GM18498 (cell line): ENCODE data around the gene EDC3.
"Not testable (repeated sequence)": the region's sequence is repeated elsewhere in the genome, so short reads cannot be mapped to it uniquely, and the experiment has no call there.

ENCODE experiments used
- ATAC-seq: cut with Tn5 transposase; IDR thresholded peaks from one replicate; pipeline ENCODE4 v1.9.1; 2021; ENCODE audit warnings: mild to moderate bottlenecking, moderate library complexity; ENCODE audit not compliant: unreplicated experiment

The EDC3 gene

DNA sequence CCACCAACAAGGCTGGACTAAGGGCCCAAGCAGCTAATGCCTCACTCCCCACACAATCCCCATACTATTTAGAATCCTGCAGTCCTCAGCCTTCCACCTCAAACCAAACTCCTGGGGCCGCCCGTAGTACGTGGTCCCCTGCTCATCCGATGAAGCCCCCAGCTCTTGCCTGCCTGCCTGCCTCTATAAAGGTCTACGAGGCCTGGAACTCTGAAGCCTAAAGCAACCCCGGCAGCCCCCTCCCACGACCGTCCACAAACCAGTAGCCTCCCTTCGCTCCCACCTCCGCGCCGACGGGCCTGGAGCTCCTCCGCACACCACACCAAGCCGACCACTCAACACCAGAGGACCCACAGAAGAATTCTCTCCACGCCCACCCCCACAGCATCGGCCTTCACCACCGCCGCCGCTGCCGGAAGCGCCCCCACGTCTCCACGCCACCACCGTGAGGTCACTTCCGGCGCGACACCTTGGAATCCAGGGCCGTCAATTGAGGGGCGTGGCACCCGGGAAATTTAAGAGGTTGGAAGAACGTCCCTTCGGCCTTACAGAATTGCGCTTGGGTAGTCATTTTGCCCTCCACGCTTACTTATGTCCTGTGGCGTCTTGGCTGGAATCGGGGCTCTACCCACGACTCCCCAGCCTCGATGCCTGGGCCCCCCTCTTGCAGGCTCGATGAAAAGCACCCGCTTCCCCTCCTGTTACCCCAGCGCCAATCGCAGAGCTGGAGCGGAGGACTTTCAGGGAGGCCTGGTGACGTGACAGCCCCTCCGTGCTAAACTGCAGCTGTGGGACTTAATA lies at the start of gene EDC3:
Gene EDC3 (minus strand): TSS at position 428 of the 801 bp plus-strand sequence. CDS start 20,900 bp downstream, outside the sequence.
- peak; percentile 95 for ATAC-seq

- no peak for ATAC-seq
Observed at GRCh38 chr15:74742422-74742821, 46.6 kb upstream of the EDC3 start.

- ATAC-seq = not testable (repeated sequence)
Observed at GRCh38 chr15:74738239-74738638, 42.4 kb upstream of the EDC3 start.

DNA sequence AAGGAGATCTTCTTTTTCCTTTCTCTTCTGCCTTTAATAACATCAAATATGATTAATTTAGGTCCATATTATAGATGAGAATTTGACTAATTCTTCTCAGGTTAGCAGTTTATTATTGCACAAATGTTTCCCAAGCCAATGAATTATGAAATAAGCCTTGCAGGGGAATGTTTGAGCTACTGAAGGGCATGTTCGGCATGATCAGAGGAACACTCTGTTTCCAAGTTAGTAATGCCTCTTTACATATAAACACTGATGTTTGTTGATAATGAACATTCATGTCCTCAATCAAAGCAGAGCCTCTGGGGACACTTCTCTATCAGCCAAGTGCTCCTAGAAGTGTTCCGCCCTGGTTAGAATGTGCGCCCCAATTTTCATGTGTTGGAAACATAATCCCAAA lies 39.5 kb upstream of the EDC3 start:
- no peak for ATAC-seq

- ATAC-seq = no peak
Observed at GRCh38 chr15:74733269-74733668, 37.4 kb upstream of the EDC3 start.

DNA sequence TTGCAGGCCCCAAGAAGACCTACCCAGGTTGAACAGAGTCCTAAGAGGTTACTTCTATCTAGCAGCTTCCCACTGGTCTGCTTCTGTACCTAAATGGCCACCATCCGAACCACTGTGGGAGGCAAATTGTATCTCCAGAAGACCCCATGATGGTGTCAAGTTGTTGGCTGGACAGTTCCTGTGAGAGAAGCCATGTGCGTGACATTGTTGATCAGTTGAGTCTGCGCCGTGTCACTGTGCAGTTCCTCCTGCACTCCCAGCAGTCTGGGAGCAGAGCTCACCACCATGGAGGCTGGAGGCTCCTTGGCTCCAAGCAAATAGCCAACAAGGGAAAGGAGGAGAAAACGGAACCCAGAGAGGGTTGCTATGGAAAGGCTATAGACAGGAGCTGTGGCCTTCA lies 37.0 kb upstream of the EDC3 start:
- ATAC-seq = no peak

GRCh38 chr15:74730619-74731316 lies 34.9 kb upstream of the EDC3 start:
- ATAC-seq = no peak

DNA sequence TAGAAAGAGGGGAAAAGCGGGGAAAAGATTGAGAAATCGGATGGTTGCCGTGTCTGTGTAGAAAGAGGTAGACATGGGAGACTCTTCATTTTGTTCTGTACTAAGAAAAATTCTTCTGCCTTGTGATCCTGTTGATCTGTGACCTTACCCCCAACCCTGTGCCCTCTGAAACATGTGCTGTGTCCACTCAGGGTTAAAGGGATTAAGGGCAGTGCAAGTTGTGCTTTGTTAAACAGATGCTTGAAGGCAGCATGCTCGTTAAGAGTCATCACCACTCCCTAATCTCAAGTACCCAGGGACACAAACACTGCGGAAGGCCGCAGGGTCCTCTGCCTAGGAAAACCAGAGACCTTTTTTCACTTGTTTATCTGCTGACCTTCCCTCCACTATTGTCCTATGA lies 33.5 kb upstream of the EDC3 start:
- not testable (repeated sequence) for ATAC-seq

- ATAC-seq = not testable (repeated sequence)
Observed at GRCh38 chr15:74728699-74729098, 32.9 kb upstream of the EDC3 start.

DNA sequence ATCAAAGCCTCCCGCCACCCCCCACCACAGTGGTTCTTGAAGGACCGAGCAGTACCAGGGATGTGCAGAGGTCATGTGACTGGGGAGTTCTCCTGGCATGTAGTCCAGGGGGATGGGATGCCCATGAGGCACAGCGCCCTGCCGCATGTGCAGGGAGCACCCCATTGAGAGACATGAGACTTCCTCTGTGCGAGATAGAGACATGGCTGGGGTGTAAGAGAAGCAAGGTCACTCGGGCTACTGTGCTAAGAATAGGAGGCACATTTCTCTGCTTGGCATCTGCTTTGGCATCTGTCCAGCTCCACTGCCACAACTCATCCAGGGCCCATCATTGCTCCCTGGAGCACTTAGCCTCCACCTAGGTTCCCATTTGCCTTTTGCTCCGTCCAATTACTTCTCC lies 31.9 kb upstream of the EDC3 start:
- no peak for ATAC-seq

GRCh38 chr15:74726774-74727164 lies 30.9 kb upstream of the EDC3 start:
- no peak for ATAC-seq

- ATAC-seq = peak; percentile 46
Observed at GRCh38 chr15:74725845-74726773, 30.3 kb upstream of the EDC3 start.

- no peak for ATAC-seq
Observed at GRCh38 chr15:74725225-74725774, 29.5 kb upstream of the EDC3 start, which contains the start of gene CYP1A1. TSS of gene CYP1A1 (minus strand) at chr15:74725528. CDS start at chr15:74723097, 2,431 bp downstream.

GRCh38 chr15:74724570-74725224 lies 28.9 kb upstream of the EDC3 start:
- ATAC-seq = no peak

- ATAC-seq = no peak
Observed at GRCh38 chr15:74723754-74724334, 28.0 kb upstream of the EDC3 start.

GRCh38 chr15:74723187-74723586 lies 27.4 kb upstream of the EDC3 start:
- no peak for ATAC-seq

DNA sequence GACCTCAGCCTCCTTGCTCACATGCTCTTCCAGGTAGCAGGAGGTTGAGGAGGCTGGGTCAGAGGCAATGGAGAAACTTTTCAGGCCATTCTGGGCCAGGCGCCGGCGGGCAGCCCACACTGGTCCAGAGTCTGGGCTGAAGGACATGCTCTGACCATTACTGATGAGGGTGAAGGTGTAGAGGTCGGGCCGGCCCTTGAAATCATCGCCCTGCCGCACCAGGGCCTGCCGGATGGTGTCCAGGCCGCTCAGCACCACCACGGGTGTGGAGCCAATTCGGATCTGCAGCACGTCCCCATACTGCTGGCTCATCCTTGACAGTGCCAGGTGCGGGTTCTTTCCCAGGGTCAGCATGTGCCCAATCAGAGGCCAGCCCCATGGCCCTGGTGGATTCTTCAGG lies 26.8 kb upstream of the EDC3 start:
- no peak for ATAC-seq

DNA sequence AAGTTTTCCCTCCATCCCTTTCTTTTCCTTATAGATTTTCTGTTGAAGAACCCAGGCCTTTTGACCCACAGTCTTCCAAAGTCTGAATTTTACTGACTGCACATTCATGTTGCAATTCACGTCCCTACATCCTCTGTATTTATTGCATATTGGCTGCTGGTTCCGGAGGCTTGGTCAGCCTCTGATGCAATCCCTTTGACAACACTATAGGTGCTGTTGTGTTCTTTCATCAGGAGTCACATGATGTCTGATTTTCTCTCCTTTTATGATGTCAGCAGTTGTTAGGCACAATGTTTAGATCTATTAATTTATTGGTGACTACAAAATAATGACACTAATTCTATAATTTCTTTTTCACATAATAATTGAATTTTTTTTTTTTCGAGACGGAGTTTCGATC lies 20.8 kb upstream of the EDC3 start:
- ATAC-seq = no peak

DNA sequence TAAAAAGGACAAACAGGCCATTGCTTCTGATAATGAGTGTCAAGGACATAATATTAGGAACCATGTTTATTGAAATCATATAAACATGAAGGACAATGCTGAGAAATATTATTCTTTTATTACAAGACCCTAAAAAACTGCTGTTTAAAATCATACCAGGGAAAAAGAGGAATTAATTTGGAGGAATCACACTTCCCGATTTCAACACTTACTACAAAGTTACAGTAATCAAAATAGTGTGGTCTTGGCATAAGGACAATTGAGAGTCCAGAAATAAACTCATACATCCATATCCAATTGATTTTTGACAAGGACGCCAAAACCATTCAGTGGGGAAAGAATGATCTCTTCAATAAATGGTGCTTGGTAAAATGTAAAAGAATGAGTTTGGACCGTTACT lies 16.5 kb upstream of the EDC3 start:
- no peak for ATAC-seq
